ENCODE data around the gene CHRDL1.

- TF ChIP-seq, protein P1, sequence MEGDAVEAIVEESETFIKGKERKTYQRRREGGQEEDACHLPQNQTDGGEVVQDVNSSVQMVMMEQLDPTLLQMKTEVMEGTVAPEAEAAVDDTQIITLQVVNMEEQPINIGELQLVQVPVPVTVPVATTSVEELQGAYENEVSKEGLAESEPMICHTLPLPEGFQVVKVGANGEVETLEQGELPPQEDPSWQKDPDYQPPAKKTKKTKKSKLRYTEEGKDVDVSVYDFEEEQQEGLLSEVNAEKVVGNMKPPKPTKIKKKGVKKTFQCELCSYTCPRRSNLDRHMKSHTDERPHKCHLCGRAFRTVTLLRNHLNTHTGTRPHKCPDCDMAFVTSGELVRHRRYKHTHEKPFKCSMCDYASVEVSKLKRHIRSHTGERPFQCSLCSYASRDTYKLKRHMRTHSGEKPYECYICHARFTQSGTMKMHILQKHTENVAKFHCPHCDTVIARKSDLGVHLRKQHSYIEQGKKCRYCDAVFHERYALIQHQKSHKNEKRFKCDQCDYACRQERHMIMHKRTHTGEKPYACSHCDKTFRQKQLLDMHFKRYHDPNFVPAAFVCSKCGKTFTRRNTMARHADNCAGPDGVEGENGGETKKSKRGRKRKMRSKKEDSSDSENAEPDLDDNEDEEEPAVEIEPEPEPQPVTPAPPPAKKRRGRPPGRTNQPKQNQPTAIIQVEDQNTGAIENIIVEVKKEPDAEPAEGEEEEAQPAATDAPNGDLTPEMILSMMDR (conservative IDR thresholded peaks at IDR 0.05; ENCODE audit: low read length), result no peak
- no peak for TF ChIP-seq EZH2phosphoT487 (IDR thresholded peaks at IDR 0.05; ENCODE audit: borderline replicate concordance)
These were observed 49.6 kb downstream of the CHRDL1 start for GRCh38 chrX:110746014-110746413.

All from Loucy (cell line).